HCT116 (cell line): Measurements from ENCODE around the gene NIN. TPM values are rescaled to one million over a fixed set of nuclear protein-coding genes. Genes with fewer than 3 reads are reported as not detected.

Experiments
- ATAC-seq: fragments of 200-7000 bp; cut with Tn5 transposase; 2 replicates; pipeline ENCODE4 v1.9.1; 2020; ENCODE audit warnings: mild to moderate bottlenecking, moderate library complexity
- BruUV-seq: library from RNA; stranded (reverse); fragments of 400-500 nt; replicated peaks from 2 replicates; lab custom pipeline; 2021; lab: Mats Ljungman, UMichigan
- CTCF ChIA-PET: fragments of 300-600 bp; sonication (Branson Sonifier 250); formaldehyde crosslinking; loops from one replicate; lab custom pipeline; 2021; ENCODE audit warnings: antibody characterized with exemption; lab: Charles Lee
- POLR2A ChIA-PET: fragments of 300-600, 350-600 bp; sonication (Branson Sonifier 250); formaldehyde crosslinking; loops from one replicate; lab custom pipeline; 2021; ENCODE audit warnings: antibody characterized with exemption; lab: Charles Lee
- RAD21 ChIA-PET, 2 experiments: fragments of 300-600 bp; sonication (Branson Sonifier 250); formaldehyde crosslinking; loops; one replicate each; lab custom pipeline; 2023; ENCODE audit warnings: low total read pairs in 2 of 2; ENCODE audit not compliant: uncharacterized antibody in 2 of 2, unreplicated experiment in 2 of 2, low non-redundant PET in 1 of 2; lab: Charles Lee
- DNase-seq: peaks from one replicate; pipeline ENCODE4 v3.0.0-alpha.2; 2010; ENCODE audit warnings: low read depth, low spot score
- H2AFZ ChIP-seq: fragments of 200-600 bp; shearing (Covaris generic), sonication (generic); 2 replicates; pipeline ENCODE4 v1.6.1; 2017; ENCODE audit warnings: low read depth, mixed run types, mixed read lengths, antibody characterized with exemption, low read length; ENCODE audit not compliant: poor library complexity, severe bottlenecking
- H3K27ac ChIP-seq: 2 replicates; pipeline ENCODE4 v1.5.1; 2012; ENCODE audit warnings: low read depth, low read length
- H3K27me3 ChIP-seq: fragments of 200-600 bp; sonication (generic); 2 replicates; pipeline ENCODE4 v1.6.1; 2016; ENCODE audit warnings: mixed run types, low read length, mixed read lengths; ENCODE audit not compliant: insufficient read depth
- H3K36me3 ChIP-seq, 2 experiments: fragments of 200-500 bp in 1 of 2; fragments of 200-600 bp in 1 of 2; sonication (Bioruptor generic) in 1 of 2; sonication (generic) in 1 of 2; 2 replicates each; pipeline versions ENCODE4 v1.5.1 to v1.6.1; 2014 to 2016; ENCODE audit warnings: low read length in 2 of 2, inconsistent platforms in 1 of 2, mixed read lengths in 1 of 2, mixed run types in 1 of 2; ENCODE audit not compliant: insufficient read depth in 2 of 2, control insufficient read depth in 1 of 2
- H3K4me1 ChIP-seq, 2 experiments: fragments of 200-600 bp in 1 of 2; sonication (generic) in 1 of 2; 2 replicates each; pipeline versions ENCODE4 v1.5.1 to v1.6.1; 2012 to 2017; ENCODE audit warnings: low read length in 2 of 2, inconsistent platforms in 1 of 2, mild to moderate bottlenecking in 1 of 2, mixed read lengths in 1 of 2, mixed run types in 1 of 2, moderate library complexity in 1 of 2; ENCODE audit not compliant: insufficient read depth in 2 of 2, control insufficient read depth in 1 of 2
- H3K4me2 ChIP-seq: fragments of 200-600 bp; sonication (generic); 2 replicates; pipeline ENCODE4 v1.6.1; 2017; ENCODE audit warnings: mixed run types, low read length, mixed read lengths
- H3K4me3 ChIP-seq, 2 experiments: fragments of 200-600 bp in 1 of 2; sonication (generic) in 1 of 2; replicated peaks in 1 of 2; 2 replicates each; pipeline ENCODE4 v1.5.1; 2011 to 2016; ENCODE audit warnings: low read length in 2 of 2, control low read depth in 1 of 2, low read depth in 1 of 2, mild to moderate bottlenecking in 1 of 2, mixed read lengths in 1 of 2, mixed run types in 1 of 2
- H3K79me2 ChIP-seq: fragments of 200-600 bp; sonication (generic); 2 replicates; pipeline ENCODE4 v1.6.1; 2017; ENCODE audit warnings: mild to moderate bottlenecking, mixed run types, low read length, moderate library complexity, mixed read lengths; ENCODE audit not compliant: insufficient read depth
- H3K9ac ChIP-seq: fragments of 200-600 bp; sonication (generic); 2 replicates; pipeline ENCODE4 v1.6.1; 2016; ENCODE audit warnings: low read length, mixed read lengths
- H3K9me2 ChIP-seq: fragments of 200-600 bp; sonication (generic), shearing (Covaris generic); 2 replicates; pipeline ENCODE4 v1.6.1; 2017; ENCODE audit warnings: mixed run types, mild to moderate bottlenecking, moderate library complexity; ENCODE audit not compliant: insufficient read depth
- H3K9me3 ChIP-seq, 2 experiments: fragments of 200-500 bp in 1 of 2; fragments of 200-600 bp in 1 of 2; sonication (Bioruptor generic) in 1 of 2; sonication (generic) in 1 of 2; 2 replicates each; pipeline ENCODE4 v1.6.1; 2014 to 2017; ENCODE audit warnings: low read length in 2 of 2, mixed read lengths in 2 of 2, inconsistent platforms in 1 of 2, low read depth in 1 of 2, mild to moderate bottlenecking in 1 of 2, mixed run types in 1 of 2, moderate library complexity in 1 of 2; ENCODE audit not compliant: control insufficient read depth in 1 of 2, insufficient read depth in 1 of 2
- H4K20me1 ChIP-seq: fragments of 200-600 bp; sonication (generic), shearing (Covaris generic); 2 replicates; pipeline ENCODE4 v1.6.1; 2017; ENCODE audit warnings: mixed run types, mild to moderate bottlenecking, moderate library complexity; ENCODE audit not compliant: insufficient read depth
- ATF3 ChIP-seq: IDR thresholded peaks from 2 replicates; pipeline ENCODE4 v1.6.1; 2012
- CBX3 ChIP-seq: IDR thresholded peaks from 2 replicates; pipeline ENCODE4 v1.6.1; 2012; ENCODE audit warnings: low read depth
- CEBPB ChIP-seq: IDR thresholded peaks from 2 replicates; pipeline ENCODE4 v1.6.1; 2012; ENCODE audit warnings: low read depth
- CTCF ChIP-seq, 3 experiments: fragments of 200-600 bp in 1 of 3; sonication (generic) in 1 of 3; IDR thresholded peaks in 2 of 3; conservative IDR thresholded peaks in 1 of 3; 2 replicates each; pipeline ENCODE4 v1.5.1; 2012 to 2017; ENCODE audit warnings: low read depth in 2 of 3, low read length in 2 of 3, antibody characterized with exemption in 1 of 3, borderline replicate concordance in 1 of 3, control low read depth in 1 of 3, mild to moderate bottlenecking in 1 of 3, mixed read lengths in 1 of 3, mixed run types in 1 of 3, moderate library complexity in 1 of 3; ENCODE audit not compliant: insufficient read depth in 1 of 3
- ELF1 ChIP-seq: IDR thresholded peaks from 2 replicates; pipeline ENCODE4 v1.6.1; 2012; ENCODE audit warnings: low read depth, borderline replicate concordance
- EZH2 ChIP-seq: fragments of 200-600 bp; sonication (generic); IDR thresholded peaks from 2 replicates; pipeline ENCODE4 v1.6.1; 2017; ENCODE audit warnings: antibody characterized with exemption, mixed run types
- EZH2phosphoT487 ChIP-seq: fragments of 200-600 bp; IDR thresholded peaks from 2 replicates; pipeline ENCODE4 v1.6.1; 2018; ENCODE audit warnings: antibody characterized with exemption, borderline replicate concordance
- JUND ChIP-seq: IDR thresholded peaks from 2 replicates; pipeline ENCODE4 v1.6.1; 2012
- POLR2AphosphoS5 ChIP-seq: IDR thresholded peaks from 2 replicates; pipeline ENCODE4 v1.6.1; 2011; ENCODE audit warnings: mild to moderate bottlenecking, low read depth, low read length, moderate library complexity
- RAD21 ChIP-seq: IDR thresholded peaks from 2 replicates; pipeline ENCODE4 v1.6.1; 2012; ENCODE audit warnings: low read depth, mild to moderate bottlenecking
- SIN3A ChIP-seq: IDR thresholded peaks from 2 replicates; pipeline ENCODE4 v1.6.1; 2012; ENCODE audit warnings: low read depth
- TCF7L2 ChIP-seq: IDR thresholded peaks from 2 replicates; pipeline ENCODE4 v1.7.0; 2011; ENCODE audit warnings: borderline replicate concordance, inconsistent platforms; ENCODE audit not compliant: insufficient read depth, insufficient read length; ENCODE audit errors: extremely low read depth
- YY1 ChIP-seq: IDR thresholded peaks from 2 replicates; pipeline ENCODE4 v1.6.1; 2011; ENCODE audit warnings: low read length, low read depth, moderate library complexity, mild to moderate bottlenecking; ENCODE audit not compliant: insufficient replicate concordance; ENCODE audit errors: extremely low read depth
- ZFX ChIP-seq: fragments of 450-650 bp; IDR thresholded peaks from 2 replicates; pipeline ENCODE4 v1.6.1; 2017
- ZNF274 ChIP-seq: fragments of 200-500 bp; sonication (Bioruptor generic); IDR thresholded peaks from 2 replicates; pipeline ENCODE4 v1.6.1; 2014; ENCODE audit warnings: mild to moderate bottlenecking, low read depth, low read length, inconsistent platforms
- intact Hi-C: fragments of 100-400 bp; cut with micrococcal nuclease; formaldehyde crosslinking; loops from 2 replicates; pipeline ENCODE4 v1.10.0; 2022
- total RNA-seq: library from RNA; stranded (reverse); gene quantifications from one replicate; pipeline ENCODE4 v1.2.1, GENCODE V29; 2021; ENCODE audit not compliant: unreplicated experiment
- TF ChIP-seq, protein P1 (sequence below): IDR thresholded peaks from 2 replicates; pipeline ENCODE4 v1.6.1; 2012

NIN gene
- total RNA-seq, 1 experiment from 2014 or later, result 39.6 TPM

DNA sequence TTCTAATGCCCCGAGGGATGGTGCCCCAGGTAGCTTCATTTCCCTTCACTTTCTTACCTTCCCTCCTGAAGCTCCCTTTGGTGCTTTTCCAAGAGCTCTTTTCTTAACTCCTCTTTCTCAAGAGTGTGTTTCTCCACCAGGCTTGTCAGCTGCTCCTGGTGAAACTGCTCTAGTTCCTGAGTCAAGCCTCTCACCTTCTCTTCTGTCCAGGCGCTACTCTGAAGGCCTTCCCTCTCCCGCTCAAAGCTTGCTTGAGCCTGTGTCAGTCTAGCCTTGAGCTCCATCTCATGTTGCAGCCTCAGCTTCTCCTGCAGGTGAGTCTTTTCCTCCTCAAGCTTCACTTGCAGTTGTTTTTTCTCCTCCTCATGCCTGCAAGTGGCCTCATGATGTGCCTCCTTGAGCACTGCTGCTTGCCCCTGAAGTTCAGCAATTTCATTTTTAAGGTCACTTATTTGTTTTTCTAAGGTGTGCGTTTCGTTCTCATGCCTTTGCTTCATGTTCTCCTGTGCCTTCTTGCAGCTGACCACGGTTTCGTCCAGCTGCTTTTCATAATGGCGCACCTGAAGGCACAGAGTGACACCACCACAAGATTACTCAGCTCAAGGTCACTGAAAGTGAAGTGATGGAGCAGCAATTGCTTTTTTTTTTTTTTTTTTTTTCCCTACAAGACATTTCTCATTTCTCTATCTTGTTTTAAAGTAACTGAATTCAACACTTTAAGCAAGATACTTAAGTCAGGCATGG is 71.0 kb downstream of the NIN start:
- Histone ChIP-seq H3K9ac (no peak overlapping the region), H4K20me1 (no peaks in the 10 kb centered on the region), H3K27me3 (no peaks in the 10 kb centered on the region), H3K4me3 (no peak overlapping the region), H3K4me2 (no peak overlapping the region), H3K27ac (no peak overlapping the region), H3K9me3 (no peaks in the 10 kb centered on the region), H3K9me2 (no peaks in the 10 kb centered on the region), H3K4me1 (no peaks in the 10 kb centered on the region), H3K36me3 (peaks cover 18 to 35% of the 10 kb centered on the region in 2 experiments; a peak in 3 of 4 replicates), H2AFZ (no peak overlapping the region), H3K79me2 (no peaks in the 10 kb centered on the region)
- RAD21 ChIA-PET, result no interaction called here
- POLR2A ChIA-PET, result no interaction called here
- TF ChIP-seq CTCF (IDR thresholded peaks at IDR 0.05 in 2 of 3, conservative IDR thresholded peaks at IDR 0.05 in 1 of 3; ENCODE audit: borderline replicate concordance in 1 of 3, insufficient read depth in 1 of 3, low read depth in 2 of 3, low read length in 2 of 3) (no peak), ELF1 (no peak)
- no peak for DNase-seq
- CTCF ChIA-PET, result no interaction called here
- no TSS peak for BruUV-seq
- ATAC-seq, result no peak
- intact Hi-C loops, result no loop called here

- Histone ChIP-seq H3K27me3 (no peaks in the 10 kb centered on the region), H3K9me2 (no peaks in the 10 kb centered on the region), H3K9ac (no peak overlapping the region), H3K36me3 (peaks cover 19 to 29% of the 10 kb centered on the region in 2 experiments; a peak in 3 of 4 replicates), H2AFZ (no peak overlapping the region), H3K9me3 (no peaks in the 10 kb centered on the region), H3K4me3 (no peak overlapping the region), H4K20me1 (no peaks in the 10 kb centered on the region), H3K4me2 (no peak overlapping the region), H3K79me2 (no peaks in the 10 kb centered on the region), H3K27ac (no peak overlapping the region), H3K4me1 (no peaks in the 10 kb centered on the region)
- POLR2A ChIA-PET, result no interaction called here
- intact Hi-C loops, result no loop called here
- DNase-seq (no peak), ATAC-seq (no peak)
- no TSS peak for BruUV-seq
- RAD21 ChIA-PET, result no interaction called here
- CTCF ChIA-PET, result no interaction called here
- TF ChIP-seq JUND, result no peak
- TF ChIP-seq CBX3, result no peak
- TF ChIP-seq CTCF (IDR thresholded peaks at IDR 0.05 in 2 of 3, conservative IDR thresholded peaks at IDR 0.05 in 1 of 3; ENCODE audit: borderline replicate concordance in 1 of 3, insufficient read depth in 1 of 3, low read depth in 2 of 3, low read length in 2 of 3), result no peak
- no peak for TF ChIP-seq ZNF274
- no peak for TF ChIP-seq TCF7L2
- no peak for TF ChIP-seq ZFX
- TF ChIP-seq SIN3A, result no peak
- TF ChIP-seq ATF3, result no peak
- no peak for TF ChIP-seq POLR2AphosphoS5
- no peak for TF ChIP-seq CEBPB
- TF ChIP-seq, protein P1, sequence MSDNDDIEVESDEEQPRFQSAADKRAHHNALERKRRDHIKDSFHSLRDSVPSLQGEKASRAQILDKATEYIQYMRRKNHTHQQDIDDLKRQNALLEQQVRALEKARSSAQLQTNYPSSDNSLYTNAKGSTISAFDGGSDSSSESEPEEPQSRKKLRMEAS, result no peak
- TF ChIP-seq YY1, result no peak
- TF ChIP-seq EZH2phosphoT487, result no peak
- TF ChIP-seq EZH2, result no peak
- TF ChIP-seq RAD21, result no peak
These were observed 72.0 kb downstream of the NIN start for GRCh38 chr14:50758945-50759344.
